Suprapubic skin (tissue), 4 donors: ENCODE data around the gene ACSL6. TPM values are rescaled to one million over a fixed set of nuclear protein-coding genes. Genes with fewer than 3 reads are reported as not detected.

Experiments
- DNase-seq, 2 donors: peaks; one replicate each; pipeline ENCODE4 v3.0.0-alpha.2; 2019; ENCODE audit warnings: low spot score in 2 of 2
- H3K27ac ChIP-seq: fragments of 200-600 bp; sonication (generic); one replicate; pipeline ENCODE4 v1.5.1; 2019
- H3K27me3 ChIP-seq: fragments of 200-600 bp; sonication (generic); one replicate; pipeline ENCODE4 v1.5.1; 2019
- H3K36me3 ChIP-seq: fragments of 200-600 bp; sonication (generic); one replicate; pipeline ENCODE4 v1.5.1; 2019
- H3K4me1 ChIP-seq: fragments of 200-600 bp; sonication (generic); one replicate; pipeline ENCODE4 v1.5.1; 2019
- H3K4me3 ChIP-seq: fragments of 200-600 bp; sonication (generic); one replicate; pipeline ENCODE4 v1.5.1; 2019; ENCODE audit warnings: mild to moderate bottlenecking
- H3K9me3 ChIP-seq: fragments of 200-600 bp; sonication (generic); one replicate; pipeline ENCODE4 v1.5.1; 2019
- CTCF ChIP-seq, 2 donors: fragments of 200-600 bp in 1 of 2; fragments of 450-650 bp in 1 of 2; sonication (generic) in 1 of 2; IDR thresholded peaks; one replicate each; pipeline ENCODE4 v1.5.1; 2016 to 2019; ENCODE audit warnings: antibody characterized with exemption in 2 of 2, mild to moderate bottlenecking in 1 of 2, moderate library complexity in 1 of 2
- EP300 ChIP-seq: sonication (generic); formaldehyde crosslinking; IDR thresholded peaks from one replicate; pipeline ENCODE4 v1.6.1; 2017; ENCODE audit warnings: antibody characterized with exemption
- POLR2A ChIP-seq, 2 donors: fragments of 450-650 bp; IDR thresholded peaks; one replicate each; pipeline ENCODE4 v1.6.1; 2017; ENCODE audit warnings: antibody characterized with exemption in 2 of 2, mild to moderate bottlenecking in 2 of 2, moderate library complexity in 2 of 2
- POLR2AphosphoS5 ChIP-seq, 3 donors: sonication (generic); formaldehyde crosslinking; IDR thresholded peaks; one replicate each; pipeline ENCODE4 v1.6.1; 2017; ENCODE audit warnings: antibody characterized with exemption in 3 of 3
- WGBS: methylation state at CpG from one replicate; pipeline ENCODE4 v1.1.5; 2018; 5-methylcytosine and 5-hydroxymethylcytosine counted together
- total RNA-seq, 4 donors: library from RNA; depleted of rRNA; stranded (reverse); fragments of >200 nt; gene quantifications; one replicate each; pipeline ENCODE4 v1.1.0, GENCODE V29; 2016

ACSL6 gene
- total RNA-seq, 4 donors from 2014 or later, result 0.21 to 0.89 (median 0.23) TPM; not detected in 1

- no peak for TF ChIP-seq EP300
- no peak for TF ChIP-seq POLR2A (IDR thresholded peaks at IDR 0.05)
- no peak for TF ChIP-seq CTCF (IDR thresholded peaks at IDR 0.05)
- no peak for TF ChIP-seq POLR2AphosphoS5 (IDR thresholded peaks at IDR 0.05)
- WGBS, result 93% methylated on average over 7 of the region's 7 CpGs
- DNase-seq, result peak in 1 of 2 donors; percentile 50
Observed at GRCh38 chr5:132058646-132059042, 47.2 kb upstream of the ACSL6 start.

GRCh38 chr5:132057498-132058255, 46.2 kb upstream of the ACSL6 start:
- 83% methylated on average over 12 of the region's 12 CpGs for WGBS
- Histone ChIP-seq H3K27me3 (no peaks in the 10 kb centered on the region), H3K4me3 (no peak overlapping the region), H3K36me3 (no peaks in the 10 kb centered on the region), H3K9me3 (no peaks in the 10 kb centered on the region), H3K4me1 (no peaks in the 10 kb centered on the region), H3K27ac (no peak overlapping the region)
- TF ChIP-seq POLR2A (IDR thresholded peaks at IDR 0.05) (no peak), EP300 (no peak)
- DNase-seq, result no peak

More at GRCh38 chr5:132058646-132059042, 47.2 kb upstream of the ACSL6 start:
- no peaks in the 10 kb centered on the region for H3K36me3 ChIP-seq
- H3K4me1 ChIP-seq, result no peaks in the 10 kb centered on the region
- H3K9me3 ChIP-seq, result no peaks in the 10 kb centered on the region
- no peak overlapping the region for H3K27ac ChIP-seq
- H3K27me3 ChIP-seq, result no peaks in the 10 kb centered on the region
- H3K4me3 ChIP-seq, result no peak overlapping the region

GRCh38 chr5:132056610-132057497, 45.4 kb upstream of the ACSL6 start:
- Histone ChIP-seq H3K4me1 (no peaks in the 10 kb centered on the region), H3K27ac (no peak overlapping the region), H3K36me3 (no peaks in the 10 kb centered on the region), H3K9me3 (no peaks in the 10 kb centered on the region), H3K27me3 (no peaks in the 10 kb centered on the region), H3K4me3 (no peak overlapping the region)
- DNase-seq, result peak; percentile 52 to 63
- 83% methylated on average over 14 of the region's 14 CpGs for WGBS
- TF ChIP-seq POLR2A (IDR thresholded peaks at IDR 0.05) (no peak), POLR2AphosphoS5 (IDR thresholded peaks at IDR 0.05) (no peak), CTCF (IDR thresholded peaks at IDR 0.05) (no peak), EP300 (no peak)

- Histone ChIP-seq H3K4me3 (no peak overlapping the region), H3K27ac (no peak overlapping the region), H3K9me3 (no peaks in the 10 kb centered on the region), H3K27me3 (no peaks in the 10 kb centered on the region), H3K4me1 (no peaks in the 10 kb centered on the region), H3K36me3 (no peaks in the 10 kb centered on the region)
- TF ChIP-seq CTCF (IDR thresholded peaks at IDR 0.05) (no peak), POLR2AphosphoS5 (IDR thresholded peaks at IDR 0.05) (no peak), POLR2A (IDR thresholded peaks at IDR 0.05) (no peak), EP300 (no peak)
- peak; percentile 62 to 72 for DNase-seq
- WGBS, result 89% methylated on average over 9 of the region's 12 CpGs
Observed at GRCh38 chr5:132055808-132056609, 44.6 kb upstream of the ACSL6 start.

GRCh38 chr5:132055441-132055807, 44.0 kb upstream of the ACSL6 start:
- no peaks in the 10 kb centered on the region for H3K4me1 ChIP-seq
- no peak overlapping the region for H3K4me3 ChIP-seq
- TF ChIP-seq EP300 (no peak), CTCF (IDR thresholded peaks at IDR 0.05) (no peak), POLR2AphosphoS5 (IDR thresholded peaks at IDR 0.05) (no peak), POLR2A (IDR thresholded peaks at IDR 0.05) (no peak)
- peak in 1 of 2 donors; percentile 16 for DNase-seq
- H3K27ac ChIP-seq, result no peak overlapping the region
- H3K36me3 ChIP-seq, result no peaks in the 10 kb centered on the region
- no peaks in the 10 kb centered on the region for H3K27me3 ChIP-seq
- H3K9me3 ChIP-seq, result no peaks in the 10 kb centered on the region
- WGBS, result 78% methylated on average over 1 of the region's 1 CpG
